Central memory CD4-positive, alpha-beta T cell (primary cell): ENCODE data around the gene ZNF383.
"Not testable (repeated sequence)": the region's sequence is repeated elsewhere in the genome, so short reads cannot be mapped to it uniquely, and the experiment has no call there.

Experiments used
- DNase-seq: peaks from one replicate; pipeline ENCODE4 v3.0.0; 2022
- total RNA-seq, 3 experiments: gene quantifications; one replicate each; lab custom pipeline; 2026; lab: John Stamatoyannopoulos, UW

The ZNF383 gene
- total RNA-seq = 14.0 to 47.3 (median 20.6) reads per million in 3 experiments

DNA sequence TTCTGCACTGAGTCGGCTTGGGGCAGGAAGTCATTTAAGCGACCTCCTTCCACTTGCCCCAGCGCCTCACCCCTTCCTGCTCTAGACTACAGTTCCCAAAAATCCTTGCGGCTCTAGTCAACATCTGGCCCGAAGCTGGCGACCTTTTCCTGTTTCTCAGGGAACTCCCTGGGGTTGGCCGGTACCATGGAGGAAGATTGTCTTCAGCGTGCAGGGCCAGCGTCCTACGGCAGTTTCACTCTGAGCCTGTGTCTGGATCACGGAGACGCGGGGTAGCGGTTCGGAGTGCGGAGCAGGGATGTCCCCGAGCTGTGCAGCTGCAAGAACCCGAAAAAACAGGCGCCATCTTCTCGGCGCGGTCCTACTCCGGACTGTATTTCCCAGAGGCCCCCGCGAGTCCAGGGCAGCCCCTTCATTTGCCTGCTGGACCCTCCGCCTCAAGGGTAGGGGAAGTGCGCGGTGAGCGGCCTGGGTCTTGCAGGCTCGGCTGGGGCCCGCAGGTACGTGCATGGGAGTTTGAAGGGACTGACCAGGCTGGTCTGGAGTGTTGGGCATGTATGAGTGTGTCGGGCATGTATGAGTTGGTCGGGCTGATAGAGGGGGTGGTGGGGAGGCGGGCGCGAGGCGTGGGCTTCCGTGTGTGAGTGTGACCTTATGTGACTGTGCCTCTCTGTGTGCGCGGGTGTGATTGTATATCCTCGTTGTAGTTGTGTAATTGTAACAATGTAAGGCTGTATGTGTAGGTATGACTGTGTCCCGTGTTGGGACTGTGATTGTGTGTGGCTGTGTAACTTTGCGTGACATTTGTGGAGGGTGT is at the start of gene ZNF383:
TSS of gene ZNF383 (plus strand) at position 440 of the 817 bp plus-strand sequence. CDS start 12,240 bp downstream, outside the sequence.
- DNase-seq = peak; percentile 77

- DNase-seq = peak; percentile 89
These were observed 45.3 kb upstream of the ZNF383 start, which contains the start of gene ZNF585A for GRCh38 chr19:37172368-37173366. TSS of gene ZNF585A (minus strand) at chr19:37172695. CDS start at chr19:37169910, 2,785 bp downstream.

DNA sequence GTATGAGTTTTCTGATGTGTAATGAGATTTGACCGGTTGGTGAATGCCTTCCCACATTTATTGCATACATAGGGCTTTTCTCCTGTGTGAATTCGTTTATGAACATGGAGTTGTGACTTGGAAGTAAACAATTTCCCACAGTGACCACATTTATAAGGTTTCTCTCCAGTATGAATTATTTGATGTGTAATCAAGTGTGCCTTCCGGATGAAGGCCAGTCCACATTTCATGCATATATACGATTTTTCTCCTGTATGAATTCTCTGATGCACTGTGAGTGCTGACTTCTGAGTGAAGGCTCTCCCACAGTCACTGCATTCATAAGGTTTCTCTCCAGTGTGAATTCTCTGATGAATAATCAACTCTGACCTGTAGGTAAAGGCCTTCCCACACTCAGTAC is 31.9 kb upstream of the ZNF383 start:
- not testable (repeated sequence) for DNase-seq

- not testable (repeated sequence) for DNase-seq
These were observed 22.8 kb upstream of the ZNF383 start for GRCh38 chr19:37195248-37195647.

GRCh38 chr19:37197115-37197514 is 20.9 kb upstream of the ZNF383 start:
- DNase-seq = not testable (repeated sequence)

- no peak for DNase-seq
These were observed 20.2 kb upstream of the ZNF383 start for GRCh38 chr19:37197768-37198167.

DNA sequence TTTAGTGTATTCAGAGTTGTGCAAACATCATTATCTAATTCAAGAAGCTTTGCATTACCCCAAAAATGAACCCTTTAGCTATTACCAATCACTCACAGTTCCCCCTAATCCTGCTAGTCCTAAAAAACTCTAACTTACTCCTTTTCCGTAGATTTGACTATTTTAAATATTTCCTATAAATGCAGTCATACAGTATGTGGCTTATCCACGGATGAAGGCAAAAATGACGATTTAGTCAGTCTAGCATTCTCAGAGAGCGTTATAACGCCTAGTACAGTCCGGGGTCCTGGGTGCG is 587 bp upstream of the ZNF383 start:
- DNase-seq = no peak

- no peak for DNase-seq
These were observed 550 bp downstream of the ZNF383 start for GRCh38 chr19:37218592-37218935.

DNA sequence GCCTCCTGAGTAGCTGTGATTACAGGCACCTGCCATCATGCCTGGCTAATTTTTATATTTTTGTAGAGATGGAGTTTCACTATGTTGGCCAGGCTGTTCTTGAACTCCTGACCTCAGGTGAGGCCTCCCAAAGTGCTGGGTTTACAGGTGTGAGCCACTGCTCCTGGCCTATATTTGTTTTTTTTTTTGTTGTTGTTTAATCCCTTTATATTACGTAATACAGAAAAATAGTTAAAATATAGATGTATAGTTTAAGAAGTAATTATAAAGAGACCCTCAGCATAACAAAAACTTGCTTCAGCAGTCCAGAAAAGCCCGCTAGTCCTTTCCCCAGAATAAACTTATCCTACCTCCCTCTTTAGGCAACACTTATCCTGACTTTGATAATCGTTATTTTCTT is 2.4 kb downstream of the ZNF383 start:
- DNase-seq = no peak

DNA sequence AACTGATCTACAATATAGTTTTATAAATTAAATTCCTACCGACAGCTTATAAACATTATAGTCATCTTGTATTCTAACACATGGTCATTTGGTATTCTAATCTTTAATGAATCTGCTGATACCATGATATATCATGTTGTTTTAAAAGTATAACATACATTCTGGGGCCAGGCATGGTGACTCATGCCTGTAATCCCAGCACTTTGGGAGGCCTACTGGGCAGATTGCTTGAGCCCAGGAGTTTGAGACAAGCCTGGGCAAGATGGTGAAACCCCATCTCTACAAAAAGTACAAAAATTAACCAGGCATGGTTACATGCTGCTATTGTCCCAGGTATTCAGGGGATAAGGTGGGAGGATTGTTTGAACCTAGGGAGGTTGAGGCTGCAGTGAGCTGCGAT is 3.1 kb downstream of the ZNF383 start:
- no peak for DNase-seq

DNA sequence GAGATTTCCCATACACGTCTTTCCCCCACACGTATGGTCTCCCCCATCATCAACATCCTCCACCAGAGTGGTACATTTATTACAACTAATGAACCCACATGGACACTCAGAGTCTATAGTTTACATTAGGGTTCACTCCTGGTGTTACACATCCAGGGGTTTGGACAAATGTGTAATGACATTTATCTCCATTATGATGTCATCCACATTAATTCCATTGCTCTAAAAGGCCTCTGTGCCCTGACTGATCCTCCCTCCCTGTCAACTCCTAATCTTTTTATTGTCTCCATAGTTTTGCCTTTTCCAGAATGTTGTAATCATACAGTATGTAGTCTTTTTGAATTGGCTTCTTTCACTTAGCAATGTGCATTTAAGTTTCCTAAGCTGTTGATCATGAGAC is 8.2 kb downstream of the ZNF383 start:
- no peak for DNase-seq

GRCh38 chr19:37227996-37228395 is 10.0 kb downstream of the ZNF383 start:
- DNase-seq = no peak

DNA sequence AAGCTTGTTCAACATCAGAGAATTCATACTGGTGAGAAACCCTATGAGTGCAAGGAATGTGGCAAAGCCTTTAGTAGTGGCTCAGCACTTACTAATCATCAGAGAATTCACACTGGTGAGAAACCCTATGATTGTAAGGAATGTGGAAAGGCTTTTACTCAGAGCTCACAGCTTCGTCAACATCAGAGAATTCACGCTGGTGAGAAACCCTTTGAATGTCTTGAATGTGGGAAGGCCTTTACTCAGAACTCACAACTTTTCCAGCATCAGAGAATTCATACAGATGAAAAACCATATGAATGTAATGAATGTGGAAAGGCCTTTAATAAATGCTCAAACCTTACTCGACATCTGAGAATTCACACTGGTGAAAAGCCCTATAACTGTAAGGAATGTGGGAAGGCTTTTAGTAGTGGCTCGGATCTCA is 25.2 kb downstream of the ZNF383 start:
- DNase-seq = no peak

DNA sequence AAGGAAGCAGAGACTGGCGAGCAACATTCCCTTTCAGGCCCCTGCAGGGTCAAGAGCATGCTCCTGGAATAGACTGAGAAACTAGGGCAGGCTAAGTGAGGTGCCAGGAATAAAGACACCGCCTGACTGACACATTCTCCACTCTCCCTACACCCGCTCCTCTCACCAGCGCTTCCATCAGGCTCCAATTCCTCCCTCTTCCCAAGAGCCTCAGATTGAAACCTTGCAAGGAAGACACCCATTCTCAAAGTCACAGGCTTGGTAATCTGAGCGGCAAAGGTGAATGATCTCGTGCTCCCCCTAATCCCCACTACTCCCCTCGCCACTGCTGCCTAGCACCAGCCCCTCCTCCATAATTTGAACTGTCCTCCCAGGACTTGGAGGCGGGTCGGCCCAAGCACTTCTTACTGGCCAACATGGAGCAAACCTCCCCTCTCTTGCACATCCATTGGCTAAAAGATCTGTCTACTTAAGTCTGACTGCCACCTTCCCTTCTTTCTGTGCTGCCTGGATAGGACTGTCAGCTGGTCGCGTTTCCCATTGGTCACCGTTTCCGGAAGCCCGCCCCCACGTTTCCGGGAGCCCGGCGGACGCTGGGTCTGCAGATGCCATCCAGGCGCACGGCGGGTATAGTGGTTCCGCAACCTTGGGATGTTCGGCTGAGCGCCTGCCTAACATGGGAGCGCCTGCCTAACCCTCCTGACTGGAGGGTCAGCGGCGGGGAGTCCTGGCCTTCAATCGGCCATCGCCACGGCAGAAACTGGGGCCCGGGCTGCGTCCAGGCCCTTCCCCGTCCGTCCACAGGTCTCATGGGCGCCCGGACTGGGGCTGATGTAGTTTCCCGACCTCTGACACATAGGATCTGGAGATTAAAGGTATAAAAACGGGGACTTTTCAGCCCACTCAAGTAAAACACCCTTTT is 33.6 kb downstream of the ZNF383 start:
- DNase-seq = peak; percentile 52

DNA sequence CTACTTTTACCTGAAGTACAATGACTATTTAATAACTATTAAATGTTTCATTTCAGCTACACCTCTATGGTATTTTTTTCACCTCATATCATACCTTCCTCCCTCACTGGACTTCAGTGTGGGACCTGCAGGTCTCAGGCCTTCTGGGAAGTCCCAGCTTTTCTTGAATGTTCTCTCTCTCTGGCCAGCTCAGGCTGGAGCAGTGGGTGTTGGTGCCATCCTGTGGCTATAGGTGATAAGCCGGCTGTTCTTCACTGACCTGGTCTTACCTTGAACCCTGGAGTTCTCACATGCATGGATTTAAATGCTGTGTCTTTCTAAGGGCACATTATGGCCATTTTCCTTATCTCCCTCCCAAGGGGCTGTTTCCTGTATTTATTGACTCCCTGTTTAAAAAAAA is 45.0 kb downstream of the ZNF383 start:
- not testable (repeated sequence) for DNase-seq

GRCh38 chr19:37267005-37267404 is 49.0 kb downstream of the ZNF383 start:
- DNase-seq = not testable (repeated sequence)

- not testable (repeated sequence) for DNase-seq
These were observed 49.7 kb downstream of the ZNF383 start for GRCh38 chr19:37267755-37268154.

DNA sequence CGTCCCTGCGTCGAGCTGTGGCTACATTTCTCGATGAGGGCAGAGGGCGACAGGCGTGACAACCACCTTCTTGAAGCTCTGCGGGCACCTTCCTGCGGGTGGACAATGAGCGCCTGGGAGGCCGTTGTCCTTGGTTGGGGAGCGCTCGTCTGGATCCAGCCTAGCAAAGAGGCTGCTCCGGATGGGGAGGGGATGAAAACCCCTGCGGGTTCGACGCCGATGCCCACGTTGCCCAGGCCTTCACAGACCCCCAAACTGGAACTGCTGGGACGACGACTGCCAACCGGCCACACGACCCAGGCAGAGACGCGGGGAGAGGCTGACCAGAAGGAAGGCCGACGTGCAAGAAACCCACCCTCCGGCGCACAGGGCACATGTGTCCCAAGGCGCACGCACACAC is 62.6 kb downstream of the ZNF383 start:
- DNase-seq = not testable (repeated sequence)

DNA sequence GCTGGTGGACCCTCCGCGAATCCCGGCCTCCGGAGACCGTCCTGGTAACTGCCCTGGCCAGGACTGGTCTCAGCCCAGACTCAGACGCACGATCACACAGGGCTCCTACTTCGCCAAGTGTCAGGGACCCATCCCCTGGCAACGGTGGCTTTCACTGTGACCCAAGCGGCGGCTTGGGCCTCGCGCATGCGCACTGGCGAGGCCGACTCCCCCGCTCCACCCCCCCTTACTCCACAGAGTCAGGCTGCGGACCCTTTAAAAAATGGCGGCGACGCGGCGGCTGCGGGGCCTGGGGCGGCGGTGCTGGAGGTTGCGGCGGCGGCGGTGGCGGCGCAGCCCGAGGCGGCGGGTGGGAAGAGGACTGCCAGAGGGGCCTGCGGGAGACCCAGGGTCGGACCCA is 66.0 kb downstream of the ZNF383 start:
- not testable (repeated sequence) for DNase-seq

GRCh38 chr19:37289229-37289628 is 71.2 kb downstream of the ZNF383 start:
- peak; percentile 17 for DNase-seq

GRCh38 chr19:37292998-37293939 is 75.3 kb downstream of the ZNF383 start:
- DNase-seq = not testable (repeated sequence)
